A673 (cell line): ENCODE results near the gene RNPS1. TPM values are rescaled to one million over a fixed set of nuclear protein-coding genes. Genes with fewer than 3 reads are reported as not detected.

ENCODE experiments used
- BruUV-seq: library from RNA; stranded (reverse); fragments of 400-500 nt; replicated peaks from 2 replicates; lab custom pipeline; 2021; lab: Mats Ljungman, UMichigan
- CTCF ChIA-PET: fragments of 300-600 bp; sonication (Branson Sonifier 250); formaldehyde crosslinking; loops from one replicate; lab custom pipeline; 2022; ENCODE audit warnings: antibody characterized with exemption; lab: Charles Lee
- POLR2A ChIA-PET: fragments of 300-600 bp; sonication (Branson Sonifier 250); formaldehyde crosslinking; loops from one replicate; lab custom pipeline; 2022; ENCODE audit warnings: antibody characterized with exemption; ENCODE audit not compliant: low non-redundant PET; lab: Charles Lee
- DNase-seq: peaks from one replicate; pipeline ENCODE4 v3.0.0-alpha.2; 2015; ENCODE audit warnings: low spot score
- H3K27ac ChIP-seq: fragments of 200-600 bp; sonication (generic); 2 replicates; pipeline ENCODE4 v1.5.1; 2016; ENCODE audit warnings: mixed run types, low read depth, mild to moderate bottlenecking, mixed read lengths, antibody characterized with exemption, low read length; ENCODE audit not compliant: poor library complexity, severe bottlenecking
- H3K27me3 ChIP-seq: fragments of 200-600 bp; sonication (generic); replicated peaks from 2 replicates; pipeline ENCODE4 v1.6.1; 2017; ENCODE audit warnings: mixed run types, low read depth, mild to moderate bottlenecking, mixed read lengths, antibody characterized with exemption, low read length; ENCODE audit not compliant: insufficient read depth, poor library complexity
- H3K36me3 ChIP-seq: fragments of 200-600 bp; sonication (generic); 2 replicates; pipeline ENCODE4 v1.6.1; 2016; ENCODE audit warnings: mixed run types, mild to moderate bottlenecking, mixed read lengths, antibody characterized with exemption, low read length; ENCODE audit not compliant: insufficient read depth, poor library complexity, severe bottlenecking
- H3K4me1 ChIP-seq: fragments of 200-600 bp; sonication (generic); 2 replicates; pipeline ENCODE4 v1.6.1; 2017; ENCODE audit warnings: mixed run types, mild to moderate bottlenecking, mixed read lengths, antibody characterized with exemption, low read length; ENCODE audit not compliant: insufficient read depth, poor library complexity, severe bottlenecking
- H3K4me3 ChIP-seq: fragments of 200-600 bp; sonication (generic); 2 replicates; pipeline ENCODE4 v1.5.1; 2016; ENCODE audit warnings: low read depth, mixed run types, mild to moderate bottlenecking, mixed read lengths, low read length; ENCODE audit not compliant: poor library complexity, severe bottlenecking
- H3K9me3 ChIP-seq: fragments of 200-600 bp; sonication (generic); 2 replicates; pipeline ENCODE4 v1.6.1; 2016; ENCODE audit warnings: mixed run types, low read depth, mild to moderate bottlenecking, mixed read lengths, antibody characterized with exemption, low read length; ENCODE audit not compliant: poor library complexity, severe bottlenecking
- EZH2 ChIP-seq: fragments of 200-600 bp; sonication (generic); IDR thresholded peaks from 2 replicates; pipeline ENCODE4 v1.6.1; 2017; ENCODE audit warnings: borderline replicate concordance, low read depth, mild to moderate bottlenecking, mixed read lengths, antibody characterized with exemption, low read length; ENCODE audit not compliant: poor library complexity, severe bottlenecking
- intact Hi-C: fragments of 100-400 bp; cut with micrococcal nuclease; formaldehyde crosslinking; loops from one replicate; pipeline ENCODE4 v1.10.0; 2022; ENCODE audit not compliant: unreplicated experiment
- total RNA-seq: library from RNA; stranded (reverse); gene quantifications from 2 replicates; pipeline ENCODE4 v1.2.3, GENCODE V29; 2021
- TF ChIP-seq, protein P1 (sequence below): fragments of 300-800, 200-600 bp; sonication (generic); conservative IDR thresholded peaks from 2 replicates; pipeline ENCODE4 v1.5.1; 2017; ENCODE audit warnings: low read depth, mild to moderate bottlenecking, antibody characterized with exemption, low read length, moderate library complexity, mixed read lengths

RNPS1 gene
- total RNA-seq, 1 experiment from 2014 or later, result 345 TPM

DNA sequence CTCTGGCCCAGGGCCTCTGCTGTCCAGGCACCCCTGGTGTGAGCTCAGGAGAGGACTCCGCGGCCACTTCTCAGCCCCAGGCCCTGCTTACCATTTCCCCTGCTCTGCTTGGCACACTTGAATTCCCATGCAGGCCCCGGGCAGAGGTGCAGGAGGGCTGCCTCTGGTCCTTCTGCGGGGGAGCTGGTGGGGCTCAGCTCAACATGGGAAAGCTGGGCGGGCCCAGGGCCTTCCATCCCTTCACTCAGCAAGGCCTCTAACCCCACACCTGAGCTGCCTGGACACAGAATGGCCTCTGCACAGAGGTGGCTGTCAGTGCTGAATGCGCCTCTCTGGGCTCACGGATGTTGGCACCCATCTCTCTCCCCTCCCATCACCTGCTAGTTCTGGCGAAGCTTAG is 12.5 kb upstream of the RNPS1 start:
- no peaks in the 10 kb centered on the region for H3K27me3 ChIP-seq
- no TSS peak for BruUV-seq
- H3K36me3 ChIP-seq, result no peaks in the 10 kb centered on the region
- H3K4me3 ChIP-seq, result no peak overlapping the region
- intact Hi-C loops, result no loop called here
- no peak overlapping the region for H3K27ac ChIP-seq
- no peaks in the 10 kb centered on the region for H3K9me3 ChIP-seq
- POLR2A ChIA-PET, result interaction anchor here (0.5 kb wide), 1 partner anchor 125 kb away, joined by 3 read pairs; the partner anchor contains the start of gene TRAF7
- no peak for TF ChIP-seq EZH2
- TF ChIP-seq, protein P1, sequence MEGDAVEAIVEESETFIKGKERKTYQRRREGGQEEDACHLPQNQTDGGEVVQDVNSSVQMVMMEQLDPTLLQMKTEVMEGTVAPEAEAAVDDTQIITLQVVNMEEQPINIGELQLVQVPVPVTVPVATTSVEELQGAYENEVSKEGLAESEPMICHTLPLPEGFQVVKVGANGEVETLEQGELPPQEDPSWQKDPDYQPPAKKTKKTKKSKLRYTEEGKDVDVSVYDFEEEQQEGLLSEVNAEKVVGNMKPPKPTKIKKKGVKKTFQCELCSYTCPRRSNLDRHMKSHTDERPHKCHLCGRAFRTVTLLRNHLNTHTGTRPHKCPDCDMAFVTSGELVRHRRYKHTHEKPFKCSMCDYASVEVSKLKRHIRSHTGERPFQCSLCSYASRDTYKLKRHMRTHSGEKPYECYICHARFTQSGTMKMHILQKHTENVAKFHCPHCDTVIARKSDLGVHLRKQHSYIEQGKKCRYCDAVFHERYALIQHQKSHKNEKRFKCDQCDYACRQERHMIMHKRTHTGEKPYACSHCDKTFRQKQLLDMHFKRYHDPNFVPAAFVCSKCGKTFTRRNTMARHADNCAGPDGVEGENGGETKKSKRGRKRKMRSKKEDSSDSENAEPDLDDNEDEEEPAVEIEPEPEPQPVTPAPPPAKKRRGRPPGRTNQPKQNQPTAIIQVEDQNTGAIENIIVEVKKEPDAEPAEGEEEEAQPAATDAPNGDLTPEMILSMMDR, result no peak
- no peak for DNase-seq
- H3K4me1 ChIP-seq, result no peaks in the 10 kb centered on the region
- CTCF ChIA-PET, result no interaction called here

DNA sequence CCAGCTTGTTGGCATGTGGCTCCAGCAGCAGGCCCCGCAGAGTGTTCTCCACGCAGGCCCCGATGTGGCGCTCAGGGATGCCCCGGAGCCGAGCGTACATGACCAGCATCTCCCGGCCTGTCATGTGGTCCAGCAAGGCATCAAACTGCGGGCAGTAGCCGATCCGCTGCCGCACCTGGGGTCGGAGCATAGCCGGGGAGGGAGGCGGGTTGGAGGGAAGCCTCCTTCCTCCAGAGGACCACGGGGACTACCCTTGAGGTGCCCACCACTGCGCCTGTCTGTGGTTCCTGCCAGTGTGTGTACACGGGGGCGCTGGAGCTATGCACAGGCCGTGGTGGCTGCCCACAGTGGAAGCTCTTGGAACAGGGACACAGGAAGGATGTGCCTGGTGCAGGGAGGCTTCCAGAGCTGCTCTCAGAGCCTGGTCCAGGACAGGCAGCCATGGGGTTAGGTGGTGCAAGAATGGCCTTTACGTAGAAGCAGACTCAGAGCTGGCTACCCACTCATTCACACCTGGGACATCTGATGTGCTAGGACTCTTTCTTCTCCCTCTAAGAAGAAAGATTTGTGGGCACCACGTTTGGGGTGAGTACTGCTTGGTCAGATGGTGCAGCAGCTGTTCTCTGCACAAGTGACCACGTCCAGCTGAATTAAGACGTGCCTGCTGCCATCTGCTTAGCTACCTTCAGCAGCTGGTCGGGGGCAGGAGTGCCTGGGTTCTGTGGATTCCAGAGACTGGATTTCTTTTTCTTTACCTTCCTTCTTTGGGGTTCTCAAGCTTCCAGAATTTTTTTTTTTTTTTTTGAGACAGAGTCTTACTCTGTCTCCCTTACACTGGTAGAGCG is 11.3 kb upstream of the RNPS1 start:
- no peaks in the 10 kb centered on the region for H3K4me1 ChIP-seq
- intact Hi-C loops, result no loop called here
- no peaks in the 10 kb centered on the region for H3K36me3 ChIP-seq
- no peaks in the 10 kb centered on the region for H3K27me3 ChIP-seq
- H3K9me3 ChIP-seq, result no peaks in the 10 kb centered on the region
- TF ChIP-seq EZH2, result no peak
- TF ChIP-seq, protein P1, result no peak
- CTCF ChIA-PET, result no interaction called here
- no peak for DNase-seq
- POLR2A ChIA-PET, result interaction anchor here (0.6 kb wide), 1 partner anchor 706 kb away, joined by 4 read pairs; no protein-coding TSS in a partner anchor
- H3K4me3 ChIP-seq, result no peak overlapping the region
- no peak overlapping the region for H3K27ac ChIP-seq
- BruUV-seq, result no TSS peak

DNA sequence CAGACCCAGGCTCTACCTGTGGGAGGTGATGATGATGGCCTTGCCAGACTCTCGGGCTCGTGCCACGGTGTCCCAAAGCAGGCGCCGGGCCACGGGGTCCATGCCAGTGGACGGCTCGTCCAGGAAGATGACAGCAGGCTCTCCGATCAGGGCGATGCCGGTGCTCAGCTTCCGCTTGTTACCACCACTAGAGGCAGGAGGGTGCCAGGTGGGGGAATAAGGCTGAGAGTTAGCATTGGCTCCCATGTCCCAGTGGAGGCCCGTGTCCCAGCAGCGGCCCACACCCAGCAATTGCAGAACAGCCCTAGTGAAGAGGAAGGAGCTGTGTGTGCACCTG is 10.3 kb upstream of the RNPS1 start:
- ChIA-PET POLR2A (no interaction called here), CTCF (no interaction called here)
- no peaks in the 10 kb centered on the region for H3K9me3 ChIP-seq
- no peaks in the 10 kb centered on the region for H3K27me3 ChIP-seq
- no peaks in the 10 kb centered on the region for H3K36me3 ChIP-seq
- no TSS peak for BruUV-seq
- no peak overlapping the region for H3K27ac ChIP-seq
- intact Hi-C loops, result no loop called here
- H3K4me3 ChIP-seq, result no peak overlapping the region
- no peaks in the 10 kb centered on the region for H3K4me1 ChIP-seq
- DNase-seq, result no peak
- no peak for TF ChIP-seq EZH2
- TF ChIP-seq, protein P1, result peak; percentile 22; the same call in 1 of the 2 replicates
